Central memory CD4-positive, alpha-beta T cell (primary cell): Measurements from ENCODE around the gene ASMT.
"Not testable (repeated sequence)": the region's sequence is repeated elsewhere in the genome, so short reads cannot be mapped to it uniquely, and the experiment has no call there.

Experiments used
- DNase-seq: peaks from one replicate; pipeline ENCODE4 v3.0.0; 2022

Gene ASMT

DNA sequence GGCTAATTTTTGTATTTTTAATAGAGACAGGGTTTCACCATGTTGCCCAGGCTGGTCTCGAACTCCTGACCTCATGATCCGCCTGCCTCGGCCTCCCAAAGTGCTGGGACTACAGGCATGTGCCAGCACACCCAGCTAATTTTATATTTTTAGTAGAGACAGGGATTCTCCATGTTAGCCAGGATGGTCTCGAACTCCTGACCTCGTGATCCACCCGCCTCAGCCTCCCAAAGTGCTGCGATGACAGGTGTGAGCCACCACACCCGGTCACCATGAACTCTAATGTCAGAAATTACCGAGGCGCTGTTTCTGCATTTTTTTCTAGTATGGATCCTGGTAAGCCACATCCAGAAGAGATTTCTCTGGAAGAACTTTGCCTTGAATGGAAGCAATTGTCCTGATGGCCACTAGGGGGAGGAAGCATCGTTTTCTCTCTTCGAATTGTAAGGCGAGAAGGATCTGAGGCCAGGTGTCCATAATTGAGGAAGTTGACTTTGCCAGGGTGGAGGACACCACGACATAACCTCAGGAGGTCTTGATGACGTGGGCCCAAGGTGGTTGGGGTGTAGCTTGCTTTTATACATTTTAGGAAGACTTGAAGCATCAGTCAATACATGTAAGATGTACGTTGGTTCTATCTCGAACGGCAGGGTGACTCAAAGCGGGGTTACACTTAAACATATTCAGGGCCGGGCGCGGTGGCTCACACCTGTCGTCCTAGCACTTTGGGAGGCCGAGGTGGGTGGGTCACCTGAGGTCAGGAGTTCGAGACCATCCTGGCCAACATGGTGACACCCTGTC is 37.4 kb downstream of the ASMT start:
- not testable (repeated sequence) for DNase-seq

GRCh38 chrX:1656379-1656778 is 41.5 kb downstream of the ASMT start:
- DNase-seq = no peak

- DNase-seq = peak; percentile 36
These were observed 42.7 kb downstream of the ASMT start for GRCh38 chrX:1657367-1658070.

DNA sequence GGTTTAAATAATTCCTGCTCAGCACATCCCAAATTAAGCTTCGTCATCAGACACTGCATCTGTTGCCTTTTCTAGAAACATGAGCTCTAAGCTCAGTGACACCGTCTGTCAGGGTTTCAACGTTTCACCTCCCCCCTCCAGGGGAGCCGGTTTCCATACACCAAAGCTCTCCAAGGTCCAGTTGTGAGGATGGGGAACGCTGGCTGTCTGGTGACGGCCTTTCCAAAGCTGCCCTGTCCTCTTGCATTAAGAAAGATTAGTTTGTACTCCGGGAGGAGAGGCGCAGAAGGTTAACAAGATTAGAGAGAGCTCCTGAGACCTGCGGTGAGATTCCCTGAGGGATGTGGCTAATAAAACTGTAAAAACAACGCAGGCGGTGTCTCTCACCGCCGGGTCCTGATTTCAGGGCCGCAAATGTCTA is 43.2 kb downstream of the ASMT start:
- DNase-seq = no peak

GRCh38 chrX:1659664-1660461 is 45.0 kb downstream of the ASMT start:
- no peak for DNase-seq

GRCh38 chrX:1661048-1661921 is 46.4 kb downstream of the ASMT start:
- DNase-seq = no peak

DNA sequence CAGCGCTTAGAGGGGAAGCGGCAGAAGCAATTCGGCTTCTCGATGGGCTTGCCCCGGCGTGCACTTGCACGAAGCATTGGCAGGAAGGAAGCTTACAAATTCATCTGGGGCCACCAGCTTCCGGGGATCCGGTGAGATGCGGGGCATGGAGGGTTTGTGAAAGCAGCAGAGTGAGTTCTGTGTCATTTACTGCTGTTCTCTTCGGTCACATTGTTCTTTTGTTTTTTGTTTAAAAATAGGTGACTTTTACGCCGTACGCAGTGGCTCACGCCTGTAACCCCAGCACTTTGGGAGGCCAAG is 47.0 kb downstream of the ASMT start:
- DNase-seq = no peak

DNA sequence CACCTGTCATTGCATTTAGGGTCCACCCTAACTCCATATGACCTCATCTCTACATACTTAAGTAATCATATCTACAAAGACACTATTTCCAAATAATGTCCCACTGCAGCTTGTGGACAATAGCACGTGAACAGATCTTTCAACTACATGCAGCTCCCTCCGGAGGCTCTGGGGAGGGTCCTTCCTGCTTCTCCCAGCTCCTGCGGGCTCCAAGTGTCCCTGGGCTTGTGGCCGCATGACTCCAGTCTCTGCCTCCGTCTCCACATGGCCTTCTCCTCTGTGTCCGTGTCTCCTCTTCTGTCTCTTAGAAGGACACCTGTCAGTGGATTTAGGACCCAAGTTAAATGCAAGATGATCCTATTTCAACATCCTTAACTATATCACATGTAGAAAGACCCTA is 52.7 kb downstream of the ASMT start:
- DNase-seq = no peak

DNA sequence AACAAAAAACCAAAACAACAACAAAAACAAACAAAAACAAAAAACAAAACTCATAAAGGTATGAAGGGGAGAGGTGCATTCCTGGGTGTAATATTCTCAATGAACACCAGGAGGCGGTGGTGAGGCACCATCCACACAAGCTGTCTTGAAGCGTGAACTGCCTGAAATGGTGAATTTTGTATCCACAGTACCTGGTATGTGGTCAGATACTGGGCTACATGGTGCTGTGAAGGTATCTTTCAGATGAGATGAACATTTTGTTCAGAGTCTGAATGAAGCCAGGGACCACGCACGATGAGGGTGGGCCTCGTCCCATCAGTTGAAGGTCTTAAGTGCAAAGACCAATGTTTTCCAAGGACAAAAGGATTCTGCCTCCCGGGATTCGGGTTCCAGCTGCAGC is 58.5 kb downstream of the ASMT start:
- peak; percentile 15 for DNase-seq

DNA sequence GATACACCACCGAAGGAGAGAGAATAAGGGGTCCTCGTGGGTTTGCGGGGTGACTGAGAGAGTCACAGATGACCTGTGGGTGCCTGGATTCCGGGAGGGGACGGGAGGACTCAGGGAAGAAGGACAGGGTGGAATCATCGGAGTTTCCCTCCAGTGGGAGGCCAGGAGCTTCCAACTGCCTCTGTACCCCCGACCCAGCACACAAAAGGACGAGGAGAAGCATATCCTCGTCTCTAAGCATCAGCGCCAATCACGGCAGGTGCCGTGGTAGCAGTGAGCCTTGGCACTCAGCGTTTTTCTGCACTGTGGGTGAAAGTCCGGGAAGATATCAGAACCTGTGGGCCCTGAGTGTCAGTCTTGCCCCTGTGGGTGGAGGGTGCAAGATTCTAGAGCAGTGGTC is 62.0 kb downstream of the ASMT start:
- DNase-seq = no peak

GRCh38 chrX:1679238-1679637 is 64.4 kb downstream of the ASMT start:
- DNase-seq = no peak

DNA sequence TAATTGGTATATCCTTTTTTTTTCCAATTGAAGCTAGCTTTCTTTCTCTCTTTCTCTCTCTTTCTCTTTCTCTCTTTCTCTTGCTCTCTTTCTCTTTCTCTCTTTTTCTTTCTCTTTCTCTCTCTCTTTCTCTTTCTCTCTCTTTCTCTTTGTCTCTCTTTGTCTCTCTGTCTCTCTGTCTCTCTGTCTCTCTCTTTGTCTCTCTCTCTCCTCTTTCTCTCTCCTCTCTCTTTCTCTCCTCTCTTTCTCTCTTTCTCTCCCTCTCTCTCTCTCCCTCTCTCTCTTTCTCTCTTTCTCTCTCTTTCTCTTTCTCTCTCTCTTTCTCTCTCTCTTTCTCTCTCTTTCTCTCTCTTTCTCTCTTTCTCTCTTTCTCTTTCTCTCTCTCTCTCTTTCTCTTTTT is 66.6 kb downstream of the ASMT start:
- DNase-seq = no peak

DNA sequence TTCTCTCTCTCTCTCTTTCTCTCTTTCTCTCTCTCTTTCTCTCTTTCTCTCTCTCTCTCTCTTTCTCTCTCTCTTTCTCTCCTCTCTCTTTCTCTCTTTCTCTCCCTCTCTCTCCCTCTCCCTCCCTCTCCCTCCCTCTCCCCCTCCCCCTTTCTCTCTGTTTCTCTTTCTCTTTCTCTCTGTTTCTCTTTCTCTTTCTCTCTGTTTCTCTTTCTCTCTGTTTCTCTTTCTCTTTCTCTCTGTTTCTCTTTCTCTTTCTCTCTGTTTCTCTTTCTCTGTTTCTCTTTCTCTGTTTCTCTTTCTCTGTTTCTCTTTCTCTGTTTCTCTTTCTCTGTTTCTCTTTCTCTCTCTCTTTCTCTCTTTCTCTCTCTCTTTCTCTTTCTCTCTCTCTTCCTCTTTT is 67.0 kb downstream of the ASMT start:
- DNase-seq = not testable (repeated sequence)

DNA sequence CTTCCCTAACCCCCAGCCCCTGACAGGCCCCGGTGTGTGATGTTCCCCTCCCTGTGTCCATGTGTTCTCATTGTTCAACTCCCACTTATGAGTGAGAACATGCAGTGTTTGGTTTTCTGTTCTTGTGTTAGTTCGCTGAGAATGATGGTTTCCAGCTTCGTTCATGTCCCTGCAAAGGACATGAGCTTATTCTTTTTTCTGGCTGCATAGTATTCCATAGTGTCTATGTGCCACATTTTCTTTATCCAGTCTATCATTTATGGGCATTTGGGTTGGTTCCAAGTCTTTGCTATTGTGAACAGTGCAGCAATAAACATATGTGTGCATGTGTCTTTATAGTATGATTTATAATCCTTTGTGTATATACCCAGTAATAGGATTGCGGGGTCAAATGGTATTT is 67.6 kb downstream of the ASMT start:
- not testable (repeated sequence) for DNase-seq

- DNase-seq = not testable (repeated sequence)
These were observed 70.0 kb downstream of the ASMT start for GRCh38 chrX:1684883-1685282.

DNA sequence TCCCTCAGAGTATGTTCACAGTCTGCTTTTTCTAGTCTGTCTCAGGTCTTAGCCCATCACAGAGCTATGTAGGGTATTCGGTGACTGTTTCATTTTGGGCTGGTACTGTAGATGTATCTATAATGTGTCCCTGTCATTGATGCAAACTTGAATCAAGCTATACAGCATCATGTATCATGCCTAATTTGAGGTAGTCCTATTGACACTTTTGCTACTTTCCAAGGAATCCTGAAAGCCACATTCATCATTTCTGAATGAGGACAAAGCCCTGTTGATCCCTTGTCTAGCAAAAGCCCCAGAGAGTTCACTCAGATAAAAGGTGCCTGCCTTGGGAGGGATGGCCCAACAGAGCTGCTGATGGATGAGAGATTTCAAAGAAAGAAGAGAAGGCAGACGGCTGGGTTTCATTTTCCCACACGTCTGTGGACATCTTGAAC is 70.6 kb downstream of the ASMT start:
- not testable (repeated sequence) for DNase-seq

DNA sequence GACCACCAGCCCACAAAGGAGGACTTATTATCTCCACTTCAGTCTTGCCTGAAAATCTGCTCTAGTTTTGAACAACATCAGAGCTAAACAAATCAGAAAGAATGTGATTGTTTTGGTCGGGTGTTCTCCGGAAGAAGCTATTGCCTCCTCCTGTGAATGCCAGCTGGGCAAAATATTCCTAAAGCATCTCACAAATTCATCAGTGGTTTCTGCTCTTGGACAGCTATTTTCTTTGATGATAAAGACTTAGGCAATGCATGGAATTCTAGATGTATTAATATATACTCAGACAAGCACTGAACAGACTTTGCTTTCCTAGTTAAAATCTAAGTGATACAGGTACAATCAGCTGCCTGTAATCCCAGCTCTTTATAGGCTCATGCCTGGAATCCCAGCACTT is 71.8 kb downstream of the ASMT start:
- DNase-seq = no peak
